ENCODE results near the gene SFRP2.

DNA sequence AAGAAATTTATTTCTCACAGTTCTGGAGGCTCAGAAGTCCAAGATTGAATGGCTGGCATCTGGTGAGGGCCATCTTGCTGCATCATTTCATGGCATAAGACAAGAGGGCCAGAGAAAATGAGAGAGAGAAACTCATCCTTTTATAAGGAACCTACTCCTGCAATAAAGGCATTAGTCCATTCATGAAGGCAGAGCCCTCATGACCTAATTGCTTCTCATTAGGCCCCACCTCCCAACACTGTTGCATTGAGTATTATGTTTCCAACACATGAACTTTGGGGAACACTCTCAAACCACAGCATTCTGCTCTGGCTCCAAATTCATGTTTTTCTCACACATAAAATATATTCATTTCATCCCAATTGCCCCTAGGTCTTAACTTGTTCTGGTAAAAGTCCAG is 43.2 kb downstream of the SFRP2 start:
- TF ChIP-seq POU2F2 (IDR thresholded peaks at IDR 0.05; ENCODE audit: low read depth, low read length) (no peak), TAF1 (IDR thresholded peaks at IDR 0.05; ENCODE audit: low read depth, low read length) (no peak), POLR2A (IDR thresholded peaks at IDR 0.05; ENCODE audit: low read depth, low read length) (no peak)

All from GM12891 (cell line).